Jurkat, Clone E6-1 (cell line): ENCODE data around the gene GJB3.
A peak's percentile ranks its signal among the peaks of the same experiment; 100 is the strongest.

ENCODE experiments used
- DNase-seq: peaks from one replicate; pipeline ENCODE4 v3.0.0-alpha.2; 2011; ENCODE audit warnings: low read depth, low spot score
- H3K4me3 ChIP-seq: 2 replicates; pipeline ENCODE4 v1.5.1; 2011; ENCODE audit warnings: mild to moderate bottlenecking, low read length, control low read depth, moderate library complexity

GJB3 gene

GRCh38 chr1:34781844-34782391 is 904 bp downstream of the GJB3 start:
- no peak for DNase-seq
- no peak overlapping the region for H3K4me3 ChIP-seq

- no peak for DNase-seq
- H3K4me3 ChIP-seq: no peak overlapping the region
These were observed 3.8 kb downstream of the GJB3 start for GRCh38 chr1:34784751-34785221.

GRCh38 chr1:34785231-34785874 is 4.3 kb downstream of the GJB3 start:
- no peak overlapping the region for H3K4me3 ChIP-seq
- no peak for DNase-seq

GRCh38 chr1:34785875-34786470 is 5.0 kb downstream of the GJB3 start:
- no peak overlapping the region for H3K4me3 ChIP-seq

GRCh38 chr1:34786521-34787325 is 5.7 kb downstream of the GJB3 start:
- peak; percentile 53 for DNase-seq
- no peak overlapping the region for H3K4me3 ChIP-seq

More at GRCh38 chr1:34785875-34786470, 5.0 kb downstream of the GJB3 start:
- no peak for DNase-seq

- DNase-seq: peak; percentile 11
- no peak overlapping the region for H3K4me3 ChIP-seq
These were observed 6.7 kb downstream of the GJB3 start for GRCh38 chr1:34787461-34788420.

GRCh38 chr1:34790985-34791384 is 10.0 kb downstream of the GJB3 start:
- H3K4me3 ChIP-seq: no peak overlapping the region
- DNase-seq: no peak

GRCh38 chr1:34792424-34792823 is 11.4 kb downstream of the GJB3 start:
- no peak for DNase-seq
- no peak overlapping the region for H3K4me3 ChIP-seq

GRCh38 chr1:34792868-34793727 is 12.1 kb downstream of the GJB3 start, which contains the start of gene GJA4:
GJA4 (plus strand) TSS chr1:34792999; CDS start chr1:34794214, 1,215 bp downstream.
- H3K4me3 ChIP-seq: no peak within 1 kb of the TSS
- DNase-seq: no peak

- DNase-seq: no peak
These were observed 13.2 kb downstream of the GJB3 start for GRCh38 chr1:34794001-34794789.

GRCh38 chr1:34794790-34795180 is 13.8 kb downstream of the GJB3 start:
- no peak overlapping the region for H3K4me3 ChIP-seq
- DNase-seq: no peak

More at GRCh38 chr1:34794001-34794789, 13.2 kb downstream of the GJB3 start:
- H3K4me3 ChIP-seq: no peak overlapping the region

GRCh38 chr1:34795916-34796315 is 14.9 kb downstream of the GJB3 start:
- DNase-seq: no peak
- H3K4me3 ChIP-seq: no peak overlapping the region

GRCh38 chr1:34796990-34797389 is 16.0 kb downstream of the GJB3 start:
- no peak overlapping the region for H3K4me3 ChIP-seq
- DNase-seq: no peak

GRCh38 chr1:34800214-34800613 is 19.2 kb downstream of the GJB3 start:
- no peak overlapping the region for H3K4me3 ChIP-seq
- DNase-seq: no peak

- no peak overlapping the region for H3K4me3 ChIP-seq
These were observed 22.8 kb downstream of the GJB3 start for GRCh38 chr1:34803770-34804169.

GRCh38 chr1:34806396-34806795 is 25.4 kb downstream of the GJB3 start:
- H3K4me3 ChIP-seq: no peak overlapping the region
- no peak for DNase-seq

More at GRCh38 chr1:34803770-34804169, 22.8 kb downstream of the GJB3 start:
- no peak for DNase-seq
